HepG2 (cell line): Measurements from ENCODE around the gene CAGE1.
"Not testable (repeated sequence)": the region's sequence is repeated elsewhere in the genome, so short reads cannot be mapped to it uniquely, and the experiment has no call there.

Source experiments
- ASH2L ChIP-seq: fragments of 300-600, 200-600 bp; sonication (generic); IDR thresholded peaks from 2 replicates; pipeline ENCODE4 v1.7.0; 2017; ENCODE audit warnings: low read depth, mild to moderate bottlenecking, moderate library complexity, mixed read lengths, low read length; ENCODE audit not compliant: insufficient read length
- CEBPB ChIP-seq: IDR thresholded peaks from 2 replicates; pipeline ENCODE4 v1.6.1; 2011; ENCODE audit warnings: low read depth, low read length, improper control_type of control experiment, borderline replicate concordance
- GABPB1 ChIP-seq: IDR thresholded peaks from 2 replicates; pipeline ENCODE4 v1.6.1; 2016; ENCODE audit warnings: mild to moderate bottlenecking, missing genetic modification reagents, moderate library complexity, missing compliant biosample characterization
- POLR2A ChIP-seq, 2 experiments: IDR thresholded peaks; 2 replicates each; pipeline ENCODE4 v1.6.1; 2011; ENCODE audit warnings: low read depth in 2 of 2, low read length in 2 of 2, mild to moderate bottlenecking in 1 of 2, moderate library complexity in 1 of 2; ENCODE audit not compliant: insufficient read depth in 1 of 2
- ZNF296 ChIP-seq: sonication (generic); formaldehyde crosslinking; conservative IDR thresholded peaks from 2 replicates; pipeline ENCODE4 v1.5.0; 2020; ENCODE audit warnings: mild to moderate bottlenecking, missing genetic modification reagents
- ZNF317 ChIP-seq: sonication (generic); formaldehyde crosslinking; IDR thresholded peaks from 2 replicates; pipeline ENCODE4 v1.5.0; 2020; ENCODE audit warnings: mild to moderate bottlenecking, missing genetic modification reagents
- ZNF746 ChIP-seq: sonication (generic); formaldehyde crosslinking; IDR thresholded peaks from 2 replicates; pipeline ENCODE4 v1.8.0; 2022; ENCODE audit warnings: mild to moderate bottlenecking, missing genetic modification reagents
- TF ChIP-seq, protein P1 (sequence below): IDR thresholded peaks from 2 replicates; pipeline ENCODE4 v1.6.1; 2016; ENCODE audit warnings: mild to moderate bottlenecking, missing biosample characterization, missing genetic modification reagents
- TF ChIP-seq, protein P2 (sequence below): IDR thresholded peaks from 2 replicates; pipeline ENCODE4 v1.6.1; 2016; ENCODE audit warnings: low read depth, control low read depth
- TF ChIP-seq, protein P3 (sequence below): sonication (generic); formaldehyde crosslinking; IDR thresholded peaks from one replicate; pipeline ENCODE4 v1.5.1; 2020; ENCODE audit warnings: mild to moderate bottlenecking, missing genetic modification reagents; ENCODE audit errors: not compliant biosample characterization

DNA sequence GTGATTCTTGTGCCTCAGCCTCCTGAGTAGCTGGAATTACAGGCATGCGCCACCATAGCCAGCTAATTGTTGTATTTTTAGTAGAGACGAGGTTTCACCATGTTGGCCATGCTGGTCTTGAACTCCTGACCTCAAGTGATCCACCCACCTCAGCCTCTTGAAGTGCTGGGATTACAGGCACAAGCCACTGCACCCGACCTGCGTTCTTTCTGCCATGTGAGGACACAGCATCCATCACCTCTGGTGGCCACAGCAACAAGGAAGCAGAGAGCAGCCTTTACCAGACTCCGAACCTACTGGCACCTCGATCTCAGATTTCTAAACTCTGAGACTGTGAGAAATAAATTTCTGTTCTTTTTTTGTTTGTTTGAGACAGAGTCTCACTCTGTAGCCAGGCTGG lies 67.7 kb downstream of the CAGE1 start:
- not testable (repeated sequence) for TF ChIP-seq GABPB1 (CRISPR knock-in tag); ZNF296 (CRISPR knock-in tag); CEBPB; ASH2L; ZNF746; POLR2A (IDR thresholded peaks at IDR 0.05; ENCODE audit: insufficient read depth in 1 of 2, low read depth in 2 of 2, low read length in 2 of 2); ZNF317 (CRISPR knock-in tag)
- TF ChIP-seq, protein P1, sequence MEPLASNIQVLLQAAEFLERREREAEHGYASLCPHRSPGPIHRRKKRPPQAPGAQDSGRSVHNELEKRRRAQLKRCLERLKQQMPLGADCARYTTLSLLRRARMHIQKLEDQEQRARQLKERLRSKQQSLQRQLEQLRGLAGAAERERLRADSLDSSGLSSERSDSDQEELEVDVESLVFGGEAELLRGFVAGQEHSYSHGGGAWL (CRISPR knock-in tag), result not testable (repeated sequence)
- TF ChIP-seq, protein P2, sequence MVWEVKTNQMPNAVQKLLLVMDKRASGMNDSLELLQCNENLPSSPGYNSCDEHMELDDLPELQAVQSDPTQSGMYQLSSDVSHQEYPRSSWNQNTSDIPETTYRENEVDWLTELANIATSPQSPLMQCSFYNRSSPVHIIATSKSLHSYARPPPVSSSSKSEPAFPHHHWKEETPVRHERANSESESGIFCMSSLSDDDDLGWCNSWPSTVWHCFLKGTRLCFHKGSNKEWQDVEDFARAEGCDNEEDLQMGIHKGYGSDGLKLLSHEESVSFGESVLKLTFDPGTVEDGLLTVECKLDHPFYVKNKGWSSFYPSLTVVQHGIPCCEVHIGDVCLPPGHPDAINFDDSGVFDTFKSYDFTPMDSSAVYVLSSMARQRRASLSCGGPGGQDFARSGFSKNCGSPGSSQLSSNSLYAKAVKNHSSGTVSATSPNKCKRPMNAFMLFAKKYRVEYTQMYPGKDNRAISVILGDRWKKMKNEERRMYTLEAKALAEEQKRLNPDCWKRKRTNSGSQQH, result not testable (repeated sequence)
- TF ChIP-seq, protein P3, sequence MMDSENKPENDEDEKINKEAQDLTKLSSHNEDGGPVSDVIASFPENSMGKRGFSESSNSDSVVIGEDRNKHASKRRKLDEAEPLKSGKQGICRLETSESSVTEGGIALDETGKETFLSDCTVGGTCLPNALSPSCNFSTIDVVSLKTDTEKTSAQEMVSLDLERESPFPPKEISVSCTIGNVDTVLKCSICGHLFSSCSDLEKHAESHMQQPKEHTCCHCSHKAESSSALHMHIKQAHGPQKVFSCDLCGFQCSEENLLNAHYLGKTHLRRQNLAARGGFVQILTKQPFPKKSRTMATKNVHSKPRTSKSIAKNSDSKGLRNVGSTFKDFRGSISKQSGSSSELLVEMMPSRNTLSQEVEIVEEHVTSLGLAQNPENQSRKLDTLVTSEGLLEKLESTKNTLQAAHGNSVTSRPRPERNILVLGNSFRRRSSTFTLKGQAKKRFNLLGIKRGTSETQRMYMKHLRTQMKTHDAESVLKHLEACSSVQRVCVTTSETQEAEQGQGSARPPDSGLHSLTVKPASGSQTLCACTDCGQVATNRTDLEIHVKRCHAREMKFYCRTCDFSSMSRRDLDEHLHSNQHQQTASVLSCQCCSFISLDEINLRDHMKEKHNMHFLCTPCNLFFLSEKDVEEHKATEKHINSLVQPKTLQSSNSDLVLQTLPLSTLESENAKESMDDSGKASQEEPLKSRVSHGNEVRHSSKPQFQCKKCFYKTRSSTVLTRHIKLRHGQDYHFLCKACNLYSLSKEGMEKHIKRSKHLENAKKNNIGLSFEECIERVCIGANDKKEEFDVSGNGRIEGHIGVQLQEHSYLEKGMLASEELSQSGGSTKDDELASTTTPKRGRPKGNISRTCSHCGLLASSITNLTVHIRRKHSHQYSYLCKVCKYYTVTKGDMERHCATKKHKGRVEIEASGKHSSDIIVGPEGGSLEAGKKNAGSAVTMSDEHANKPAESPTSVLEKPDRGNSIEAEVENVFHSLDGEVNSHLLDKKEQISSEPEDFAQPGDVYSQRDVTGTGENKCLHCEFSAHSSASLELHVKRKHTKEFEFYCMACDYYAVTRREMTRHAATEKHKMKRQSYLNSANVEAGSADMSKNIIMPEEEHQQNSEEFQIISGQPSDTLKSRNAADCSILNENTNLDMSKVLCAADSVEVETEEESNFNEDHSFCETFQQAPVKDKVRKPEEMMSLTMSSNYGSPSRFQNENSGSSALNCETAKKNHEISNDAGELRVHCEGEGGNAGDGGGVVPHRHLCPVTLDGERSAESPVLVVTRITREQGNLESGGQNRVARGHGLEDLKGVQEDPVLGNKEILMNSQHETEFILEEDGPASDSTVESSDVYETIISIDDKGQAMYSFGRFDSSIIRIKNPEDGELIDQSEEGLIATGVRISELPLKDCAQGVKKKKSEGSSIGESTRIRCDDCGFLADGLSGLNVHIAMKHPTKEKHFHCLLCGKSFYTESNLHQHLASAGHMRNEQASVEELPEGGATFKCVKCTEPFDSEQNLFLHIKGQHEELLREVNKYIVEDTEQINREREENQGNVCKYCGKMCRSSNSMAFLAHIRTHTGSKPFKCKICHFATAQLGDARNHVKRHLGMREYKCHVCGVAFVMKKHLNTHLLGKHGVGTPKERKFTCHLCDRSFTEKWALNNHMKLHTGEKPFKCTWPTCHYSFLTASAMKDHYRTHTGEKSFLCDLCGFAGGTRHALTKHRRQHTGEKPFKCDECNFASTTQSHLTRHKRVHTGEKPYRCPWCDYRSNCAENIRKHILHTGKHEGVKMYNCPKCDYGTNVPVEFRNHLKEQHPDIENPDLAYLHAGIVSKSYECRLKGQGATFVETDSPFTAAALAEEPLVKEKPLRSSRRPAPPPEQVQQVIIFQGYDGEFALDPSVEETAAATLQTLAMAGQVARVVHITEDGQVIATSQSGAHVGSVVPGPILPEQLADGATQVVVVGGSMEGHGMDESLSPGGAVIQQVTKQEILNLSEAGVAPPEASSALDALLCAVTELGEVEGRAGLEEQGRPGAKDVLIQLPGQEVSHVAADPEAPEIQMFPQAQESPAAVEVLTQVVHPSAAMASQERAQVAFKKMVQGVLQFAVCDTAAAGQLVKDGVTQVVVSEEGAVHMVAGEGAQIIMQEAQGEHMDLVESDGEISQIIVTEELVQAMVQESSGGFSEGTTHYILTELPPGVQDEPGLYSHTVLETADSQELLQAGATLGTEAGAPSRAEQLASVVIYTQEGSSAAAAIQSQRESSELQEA (CRISPR knock-in tag), result not testable (repeated sequence)
